ENCODE results near the gene DCLK2. TPM values are rescaled to one million over a fixed set of nuclear protein-coding genes. Genes with fewer than 3 reads are reported as not detected.
A peak's percentile ranks its signal among the peaks of the same experiment; 100 is the strongest.

DCLK2 gene
- total RNA-seq, 1 donor from 2014 or later, result 30.1 TPM

DNA sequence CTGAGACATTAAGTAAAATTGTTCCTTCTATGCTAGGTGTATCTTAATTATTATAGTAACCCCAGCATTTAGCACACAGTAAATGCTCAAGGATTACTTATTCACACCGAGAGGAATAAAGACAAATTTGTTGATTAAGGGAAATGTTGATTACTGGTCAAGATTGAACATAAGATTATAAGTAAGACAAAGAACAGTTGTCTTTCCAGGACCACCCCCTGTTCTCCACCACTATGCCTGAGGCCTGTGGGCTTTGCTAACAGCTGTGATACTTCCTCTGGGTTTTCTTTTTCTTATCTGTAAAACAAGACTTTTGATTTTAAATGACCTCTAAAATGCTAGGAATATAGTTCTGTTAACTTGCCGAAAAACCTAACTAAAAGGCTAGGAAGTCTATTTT is 128.0 kb downstream of the DCLK2 start:
- no peak overlapping the region for H3K27ac Mint-ChIP-seq (ENCODE audit: unreplicated experiment)
- DNase-seq (ENCODE audit: low read depth, low spot score), result no peak
- TF ChIP-seq, protein P1, sequence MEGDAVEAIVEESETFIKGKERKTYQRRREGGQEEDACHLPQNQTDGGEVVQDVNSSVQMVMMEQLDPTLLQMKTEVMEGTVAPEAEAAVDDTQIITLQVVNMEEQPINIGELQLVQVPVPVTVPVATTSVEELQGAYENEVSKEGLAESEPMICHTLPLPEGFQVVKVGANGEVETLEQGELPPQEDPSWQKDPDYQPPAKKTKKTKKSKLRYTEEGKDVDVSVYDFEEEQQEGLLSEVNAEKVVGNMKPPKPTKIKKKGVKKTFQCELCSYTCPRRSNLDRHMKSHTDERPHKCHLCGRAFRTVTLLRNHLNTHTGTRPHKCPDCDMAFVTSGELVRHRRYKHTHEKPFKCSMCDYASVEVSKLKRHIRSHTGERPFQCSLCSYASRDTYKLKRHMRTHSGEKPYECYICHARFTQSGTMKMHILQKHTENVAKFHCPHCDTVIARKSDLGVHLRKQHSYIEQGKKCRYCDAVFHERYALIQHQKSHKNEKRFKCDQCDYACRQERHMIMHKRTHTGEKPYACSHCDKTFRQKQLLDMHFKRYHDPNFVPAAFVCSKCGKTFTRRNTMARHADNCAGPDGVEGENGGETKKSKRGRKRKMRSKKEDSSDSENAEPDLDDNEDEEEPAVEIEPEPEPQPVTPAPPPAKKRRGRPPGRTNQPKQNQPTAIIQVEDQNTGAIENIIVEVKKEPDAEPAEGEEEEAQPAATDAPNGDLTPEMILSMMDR (conservative IDR thresholded peaks at IDR 0.05), result no peak
- H3K9me3 Mint-ChIP-seq, result no peaks in the 10 kb centered on the region
- no peaks in the 10 kb centered on the region for H3K27me3 Mint-ChIP-seq (ENCODE audit: low read depth)
- H3K4me3 Mint-ChIP-seq, result no peak overlapping the region
- H3K36me3 Mint-ChIP-seq (ENCODE audit: low read depth), result peaks cover 4% of the 10 kb centered on the region
- H3K4me1 Mint-ChIP-seq, result peaks cover 32% of the 10 kb centered on the region

DNA sequence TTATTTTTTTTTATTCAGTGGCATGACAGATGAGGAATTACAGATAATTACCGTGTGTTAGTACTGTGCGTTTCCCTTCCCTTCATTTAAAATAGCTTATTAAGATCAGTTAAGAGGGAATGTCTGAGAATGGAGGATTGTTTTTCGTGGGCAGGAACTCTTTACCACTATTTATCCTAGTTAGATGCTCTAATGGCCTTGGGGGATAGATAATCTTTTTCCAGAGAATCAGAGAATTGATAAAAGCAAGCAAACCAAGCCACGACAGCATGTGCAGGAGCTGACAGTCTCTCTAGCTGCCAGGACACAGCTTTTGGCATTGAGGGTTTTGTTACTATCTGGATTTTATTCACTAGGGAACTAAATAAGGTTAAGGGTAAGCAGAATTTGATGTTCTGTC is 128.7 kb downstream of the DCLK2 start:
- peak overlapping the region; percentile 12 for H3K4me3 Mint-ChIP-seq
- H3K9me3 Mint-ChIP-seq, result no peaks in the 10 kb centered on the region
- DNase-seq (ENCODE audit: low read depth, low spot score), result no peak
- H3K27ac Mint-ChIP-seq (ENCODE audit: unreplicated experiment), result peak overlapping the region; percentile 84
- H3K36me3 Mint-ChIP-seq (ENCODE audit: low read depth), result peaks cover 10% of the 10 kb centered on the region
- H3K4me1 Mint-ChIP-seq, result peaks cover 39% of the 10 kb centered on the region
- TF ChIP-seq, protein P1 (conservative IDR thresholded peaks at IDR 0.05), result no peak
- no peaks in the 10 kb centered on the region for H3K27me3 Mint-ChIP-seq (ENCODE audit: low read depth)

DNA sequence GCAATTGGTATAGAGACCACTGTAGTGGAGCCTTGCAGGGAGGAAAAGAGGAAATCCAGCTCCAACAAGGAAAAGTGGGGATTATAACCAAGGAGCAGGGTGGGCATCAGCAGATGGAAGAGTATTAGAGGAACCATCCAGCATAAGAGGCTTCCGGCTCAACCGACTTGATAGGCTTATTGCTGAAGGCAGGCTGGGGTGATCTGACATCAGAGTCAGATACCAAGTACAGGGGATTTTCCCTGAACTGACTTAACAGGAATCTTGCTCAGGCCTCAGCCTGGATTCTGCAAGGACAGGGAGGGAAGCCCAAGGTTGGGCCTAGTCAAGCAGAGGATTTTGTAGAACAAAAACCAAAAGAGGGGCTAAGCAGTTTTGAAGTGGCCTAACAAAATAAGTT is 129.6 kb downstream of the DCLK2 start:
- peaks cover 47% of the 10 kb centered on the region for H3K4me1 Mint-ChIP-seq
- no peak for DNase-seq (ENCODE audit: low read depth, low spot score)
- H3K36me3 Mint-ChIP-seq (ENCODE audit: low read depth), result peaks cover 17% of the 10 kb centered on the region
- H3K27ac Mint-ChIP-seq (ENCODE audit: unreplicated experiment), result peak overlapping the region; percentile 54
- H3K27me3 Mint-ChIP-seq (ENCODE audit: low read depth), result no peaks in the 10 kb centered on the region
- TF ChIP-seq, protein P1 (conservative IDR thresholded peaks at IDR 0.05), result no peak
- no peak overlapping the region for H3K4me3 Mint-ChIP-seq
- H3K9me3 Mint-ChIP-seq, result no peaks in the 10 kb centered on the region

DNA sequence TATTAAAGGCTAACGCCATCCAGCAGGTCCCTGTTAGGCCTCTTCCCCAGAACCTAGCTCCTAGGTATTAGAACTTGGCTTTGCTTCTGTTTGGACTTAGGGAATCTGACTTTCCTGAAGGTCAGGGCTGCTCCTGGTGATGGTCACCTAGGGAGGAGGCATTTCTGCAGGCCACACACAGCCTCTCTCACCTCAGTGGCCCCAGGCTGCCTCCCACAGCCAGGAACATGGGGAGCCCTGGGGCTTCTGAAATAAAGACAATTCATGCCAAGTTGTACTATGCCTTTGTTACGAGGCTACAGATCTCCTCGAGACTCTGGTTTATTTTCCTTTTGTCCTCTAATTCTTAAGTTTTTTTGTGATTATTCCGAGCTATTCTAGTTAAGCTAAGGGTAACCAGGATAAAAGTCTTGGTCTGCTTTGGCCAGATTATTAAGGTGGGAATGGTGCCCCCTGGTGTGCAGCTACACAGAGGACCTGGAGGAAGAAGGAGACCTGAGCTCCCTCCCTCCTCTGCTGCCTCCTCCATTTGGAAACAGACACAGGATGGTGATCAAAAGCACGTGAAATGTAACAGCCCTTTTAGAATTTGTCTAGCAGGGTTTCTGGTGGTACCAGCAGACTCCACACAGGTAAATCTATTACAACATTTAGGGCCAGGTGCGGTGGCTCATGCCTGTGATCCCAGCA is 131.0 kb downstream of the DCLK2 start:
- TF ChIP-seq, protein P1 (conservative IDR thresholded peaks at IDR 0.05), result peak; percentile 56

DNA sequence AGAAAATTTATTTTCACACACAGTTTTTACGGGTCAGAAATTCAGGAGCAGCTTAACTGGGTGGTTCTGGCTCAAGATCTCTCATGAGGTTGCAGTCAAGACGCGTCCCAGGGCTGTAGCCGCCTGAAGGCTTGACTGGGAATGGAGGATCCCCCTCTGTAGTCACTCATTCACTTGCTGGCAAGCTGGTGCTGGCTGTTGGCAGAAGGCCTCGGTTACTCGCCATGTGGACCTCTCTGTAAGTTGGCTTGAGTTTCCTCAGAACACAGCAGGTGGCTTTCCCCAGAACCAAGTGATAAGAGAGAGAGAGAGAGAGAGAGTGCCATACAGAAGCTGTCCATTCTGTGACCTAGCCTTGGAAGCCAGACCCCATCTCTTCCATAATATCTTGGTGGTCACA is 132.8 kb downstream of the DCLK2 start:
- H3K27me3 Mint-ChIP-seq (ENCODE audit: low read depth), result no peaks in the 10 kb centered on the region
- peaks cover 18% of the 10 kb centered on the region for H3K36me3 Mint-ChIP-seq (ENCODE audit: low read depth)
- no peaks in the 10 kb centered on the region for H3K9me3 Mint-ChIP-seq
- H3K27ac Mint-ChIP-seq (ENCODE audit: unreplicated experiment), result peak overlapping the region; percentile 28
- H3K4me3 Mint-ChIP-seq, result no peak overlapping the region
- H3K4me1 Mint-ChIP-seq, result peaks cover 46% of the 10 kb centered on the region
- TF ChIP-seq, protein P1 (conservative IDR thresholded peaks at IDR 0.05), result no peak
- DNase-seq (ENCODE audit: low read depth, low spot score), result no peak

More for the DNA sequence above, 131.0 kb downstream of the DCLK2 start:
- H3K27me3 Mint-ChIP-seq (ENCODE audit: low read depth), result no peaks in the 10 kb centered on the region
- peak; percentile 57 for DNase-seq (ENCODE audit: low read depth, low spot score)
- no peak overlapping the region for H3K27ac Mint-ChIP-seq (ENCODE audit: unreplicated experiment)
- H3K9me3 Mint-ChIP-seq, result no peaks in the 10 kb centered on the region
- H3K4me1 Mint-ChIP-seq, result peaks cover 47% of the 10 kb centered on the region
- H3K36me3 Mint-ChIP-seq (ENCODE audit: low read depth), result peaks cover 17% of the 10 kb centered on the region
- H3K4me3 Mint-ChIP-seq, result no peak overlapping the region
